ENCODE data around the gene PPM1B. TPM values are rescaled to one million over a fixed set of nuclear protein-coding genes. Genes with fewer than 3 reads are reported as not detected.

The PPM1B gene
- total and polyA plus RNA-seq, 2 of the 8 experiments (the other 6 are each of a cell fraction or from before 2014, with no cell fraction given), result 43.6 to 126 TPM

GRCh38 chr2:44200011-44200410 is 31.3 kb downstream of the PPM1B start:
- no peak overlapping the region for H2BK120ac ChIP-seq (replicated peaks; ENCODE audit: low read depth, low read length)
- no peak overlapping the region for H2BK5ac ChIP-seq (ENCODE audit: low read depth, low read length)
- H3K79me2 ChIP-seq (ENCODE audit: control insufficient read depth in 1 of 2, insufficient read depth in 2 of 2, low read length in 2 of 2), result peaks cover 25 to 100% of the 10 kb centered on the region in 2 experiments
- ChIA-PET POLR2A (ENCODE audit: partially characterized antibody) (interaction anchor here (1.0 kb wide), 1 partner anchor 32 kb away, joined by 3 read pairs; the partner anchor contains the start of gene PPM1B), CTCF (ENCODE audit: partially characterized antibody) (interaction anchor here (1.1 kb wide), 1 partner anchor 112 kb away, joined by 3 read pairs; no protein-coding TSS in a partner anchor)
- no peaks in the 10 kb centered on the region for H3K9me3 ChIP-seq (ENCODE audit: insufficient read depth in 2 of 2, low read depth in 1 of 2, low read length in 1 of 2)
- peaks cover 0 to 2% (median 1%) of the 10 kb centered on the region in 4 experiments; a peak in 3 of 7 replicates for H3K4me1 ChIP-seq (replicated peaks in 1 of 4; ENCODE audit: control insufficient read depth in 3 of 4, insufficient read depth in 4 of 4, low read length in 3 of 4)
- H3K23me2 ChIP-seq (ENCODE audit: low read depth, low read length), result no peaks in the 10 kb centered on the region
- H2BK20ac ChIP-seq (ENCODE audit: low read length), result no peak overlapping the region
- H2BK15ac ChIP-seq (ENCODE audit: low read length), result no peak overlapping the region
- H2BK12ac ChIP-seq (ENCODE audit: low read depth, low read length), result no peak overlapping the region
- no peak overlapping the region for H3K56ac ChIP-seq (replicated peaks; ENCODE audit: insufficient read length, low read depth, low read length)
- H2AFZ ChIP-seq (ENCODE audit: low read length), result no peak overlapping the region
- no peak overlapping the region for H3K9ac ChIP-seq (replicated peaks in 1 of 4; ENCODE audit: extremely low read depth in 1 of 4, low read depth in 3 of 4, low read length in 3 of 4)
- no peak overlapping the region for H4K5ac ChIP-seq (ENCODE audit: insufficient read length, low read depth, low read length)
- no peaks in the 10 kb centered on the region for H3K27me3 ChIP-seq (replicated peaks in 1 of 4; ENCODE audit: control insufficient read depth in 3 of 4, extremely low read depth in 1 of 4, insufficient read depth in 3 of 4, low read length in 3 of 4)
- H3K79me1 ChIP-seq (ENCODE audit: low read depth, low read length), result peaks cover 2% of the 10 kb centered on the region; the same call in 1 of the 2 replicates
- WGBS, 2 experiments (ENCODE audit: extremely low coverage in 1 of 2, insufficient coverage in 1 of 2, insufficient read length in 1 of 2, insufficient replicate concordance in 2 of 2, low coverage in 1 of 2, low lambda C conversion rate in 2 of 2, missing lambda C conversion rate in 1 of 2), result 93% methylated on average over 1 of the region's 1 CpG; no CpG with 5 or more reads in 1 of the 2 experiments
- H3K14ac ChIP-seq (ENCODE audit: insufficient read length), result no peak overlapping the region
- H4K20me1 ChIP-seq (replicated peaks in 1 of 2; ENCODE audit: control insufficient read depth in 1 of 2, insufficient read depth in 2 of 2, low read length in 2 of 2), result peaks cover 11 to 12% of the 10 kb centered on the region in 2 experiments
- H4K91ac ChIP-seq (replicated peaks; ENCODE audit: insufficient read length, low read length), result no peak overlapping the region
- H3K4me2 ChIP-seq (ENCODE audit: insufficient read depth in 1 of 2, low read depth in 2 of 2, low read length in 2 of 2), result no peak overlapping the region
- DNase-seq (ENCODE audit: low read depth in 1 of 2, low spot score in 2 of 2) (no peak), FAIRE-seq (no peak)
- H3K27ac ChIP-seq (ENCODE audit: low read depth, low read length), result no peak overlapping the region
- H3K4me3 ChIP-seq (ENCODE audit: extremely low read depth in 1 of 4, insufficient read depth in 2 of 4, low read depth in 3 of 4, low read length in 4 of 4), result no peak overlapping the region
- H3K18ac ChIP-seq (ENCODE audit: extremely low read depth, low read length), result no peak overlapping the region
- peaks cover 0 to 29% (median 8%) of the 10 kb centered on the region in 4 experiments; a peak in 4 of 8 replicates for H3K36me3 ChIP-seq (ENCODE audit: control insufficient read depth in 2 of 4, insufficient read depth in 4 of 4, low read length in 3 of 4)
- H2AK5ac ChIP-seq (ENCODE audit: low read depth, low read length), result no peak overlapping the region
- no peak for TF ChIP-seq PHF8 (conservative IDR thresholded peaks at IDR 0.05; ENCODE audit: low read depth, low read length)
- no peak for TF ChIP-seq TEAD4 (IDR thresholded peaks at IDR 0.05; ENCODE audit: low read depth, low read length)
- TF ChIP-seq TCF12 (IDR thresholded peaks at IDR 0.05; ENCODE audit: low read depth, low read length), result no peak
- TF ChIP-seq CEBPB (IDR thresholded peaks at IDR 0.05; ENCODE audit: low read depth, low read length), result no peak
- no peak for TF ChIP-seq NRF1 (IDR thresholded peaks at IDR 0.05; ENCODE audit: low read depth, low read length)
- no peak for TF ChIP-seq CBX8 (IDR thresholded peaks at IDR 0.05; ENCODE audit: borderline replicate concordance, low read depth, low read length)
- no peak for TF ChIP-seq ZNF274 (IDR thresholded peaks at IDR 0.05; ENCODE audit: borderline replicate concordance, extremely low read depth, low read length)
- TF ChIP-seq KDM5A (IDR thresholded peaks at IDR 0.05; ENCODE audit: low read length), result no peak
- no peak for TF ChIP-seq YY1 (IDR thresholded peaks at IDR 0.05; ENCODE audit: low read depth, low read length)
- no peak for TF ChIP-seq SIN3A (conservative IDR thresholded peaks at IDR 0.05 in 1 of 2, IDR thresholded peaks at IDR 0.05 in 1 of 2; ENCODE audit: low read depth in 1 of 2, low read length in 2 of 2)
- no peak for TF ChIP-seq POLR2AphosphoS5 (IDR thresholded peaks at IDR 0.05; ENCODE audit: low read depth, low read length)
- no peak for TF ChIP-seq SUZ12 (IDR thresholded peaks at IDR 0.05; ENCODE audit: low read length)
- no peak for TF ChIP-seq TBP (IDR thresholded peaks at IDR 0.05; ENCODE audit: low read depth, low read length)
- no peak overlapping the region for H3K4ac ChIP-seq (replicated peaks; ENCODE audit: insufficient read length, low read depth, low read length)
- no peak overlapping the region for H3K23ac ChIP-seq (ENCODE audit: insufficient read length)
- no peak overlapping the region for H4K8ac ChIP-seq (ENCODE audit: extremely low read depth, insufficient read depth, low read length)
